ENCODE data around the gene REEP6.

DNA sequence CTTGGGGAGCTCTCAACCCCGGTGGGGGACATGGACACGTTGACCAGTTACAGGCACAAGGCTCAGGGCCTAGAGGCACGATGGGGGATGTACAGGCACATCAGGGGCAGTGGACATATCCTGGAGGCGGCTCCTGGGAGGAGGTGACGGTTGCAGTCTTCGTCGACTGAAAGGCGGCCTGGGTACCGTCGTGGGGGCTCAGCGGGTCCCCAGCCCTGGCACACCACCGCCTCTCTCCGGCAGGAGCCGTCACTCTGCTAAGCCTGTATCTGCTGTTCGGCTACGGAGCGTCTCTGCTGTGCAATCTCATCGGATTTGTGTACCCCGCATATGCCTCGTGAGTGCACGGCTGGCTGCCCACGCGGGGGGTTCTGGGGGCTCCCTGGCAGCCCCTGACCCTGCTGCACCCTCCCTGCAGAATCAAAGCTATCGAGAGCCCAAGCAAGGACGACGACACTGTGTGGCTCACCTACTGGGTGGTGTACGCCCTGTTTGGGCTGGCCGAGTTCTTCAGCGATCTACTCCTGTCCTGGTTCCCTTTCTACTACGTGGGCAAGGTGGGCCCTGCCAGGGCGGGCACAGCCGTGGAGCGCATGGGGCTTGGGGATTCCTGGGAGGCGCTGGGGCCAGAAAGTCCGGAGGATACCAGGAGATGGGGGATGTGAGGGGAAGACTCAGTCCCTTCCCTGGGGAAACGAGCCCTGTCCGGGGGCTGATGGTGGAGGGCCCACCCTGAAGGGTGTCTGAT, 4.2 kb downstream of the REEP6 start:
- TF ChIP-seq GATA2 (IDR thresholded peaks at IDR 0.05; ENCODE audit: low read depth, low read length) (no peak), GATA3 (IDR thresholded peaks at IDR 0.05; ENCODE audit: low read depth, low read length) (no peak)

Data from SH-SY5Y (cell line).